Measurements from ENCODE around the gene IL6R.

Gene IL6R

GRCh38 chr1:154427173-154428139 is 22.3 kb downstream of the IL6R start:
- no peak for DNase-seq

- no peak for DNase-seq
Observed at GRCh38 chr1:154429118-154429517, 24.0 kb downstream of the IL6R start.

- DNase-seq = no peak
Observed at GRCh38 chr1:154429841-154430611, 24.9 kb downstream of the IL6R start.

- no peak for DNase-seq
Observed at GRCh38 chr1:154430903-154431302, 25.8 kb downstream of the IL6R start.

- no peak for DNase-seq
Observed at GRCh38 chr1:154431586-154432373, 26.6 kb downstream of the IL6R start.

- DNase-seq = no peak
Observed at GRCh38 chr1:154433161-154433764, 28.1 kb downstream of the IL6R start.

GRCh38 chr1:154434346-154435085 is 29.4 kb downstream of the IL6R start:
- DNase-seq = no peak

GRCh38 chr1:154435599-154436200 is 30.6 kb downstream of the IL6R start:
- DNase-seq = no peak

GRCh38 chr1:154436433-154436832 is 31.3 kb downstream of the IL6R start:
- no peak for DNase-seq

- DNase-seq = no peak
Observed at GRCh38 chr1:154440036-154440804, 35.1 kb downstream of the IL6R start.

- DNase-seq = no peak
Observed at GRCh38 chr1:154441241-154441888, 36.2 kb downstream of the IL6R start.

GRCh38 chr1:154442006-154442740 is 37.0 kb downstream of the IL6R start:
- no peak for DNase-seq

GRCh38 chr1:154443274-154444013 is 38.3 kb downstream of the IL6R start:
- no peak for DNase-seq

- DNase-seq = no peak
Observed at GRCh38 chr1:154445040-154445472, 39.9 kb downstream of the IL6R start.

- DNase-seq = no peak
Observed at GRCh38 chr1:154446292-154446691, 41.1 kb downstream of the IL6R start.

GRCh38 chr1:154446789-154447188 is 41.6 kb downstream of the IL6R start:
- DNase-seq = no peak

GRCh38 chr1:154448331-154448811 is 43.2 kb downstream of the IL6R start:
- DNase-seq = no peak

GRCh38 chr1:154453161-154453560 is 48.0 kb downstream of the IL6R start:
- DNase-seq = no peak

Data from NCI-H748 treated with DMSO at 0.1 percent for 48 hours (cell line).